HCT116 (cell line): Measurements from ENCODE around the gene PODNL1.

Source experiments
- CTCF ChIP-seq, 3 experiments: fragments of 200-600 bp in 1 of 3; sonication (generic) in 1 of 3; IDR thresholded peaks in 2 of 3; conservative IDR thresholded peaks in 1 of 3; 2 replicates each; pipeline ENCODE4 v1.5.1; 2012 to 2017; ENCODE audit warnings: low read depth in 2 of 3, low read length in 2 of 3, antibody characterized with exemption in 1 of 3, borderline replicate concordance in 1 of 3, control low read depth in 1 of 3, mild to moderate bottlenecking in 1 of 3, mixed read lengths in 1 of 3, mixed run types in 1 of 3, moderate library complexity in 1 of 3; ENCODE audit not compliant: insufficient read depth in 1 of 3
- EZH2 ChIP-seq: fragments of 200-600 bp; sonication (generic); IDR thresholded peaks from 2 replicates; pipeline ENCODE4 v1.6.1; 2017; ENCODE audit warnings: antibody characterized with exemption, mixed run types
- POLR2A ChIP-seq: IDR thresholded peaks from 2 replicates; pipeline ENCODE4 v1.7.0; 2011; ENCODE audit warnings: borderline replicate concordance; ENCODE audit not compliant: insufficient read depth, insufficient read length; ENCODE audit errors: extremely low read depth
- POLR2AphosphoS5 ChIP-seq: IDR thresholded peaks from 2 replicates; pipeline ENCODE4 v1.6.1; 2011; ENCODE audit warnings: mild to moderate bottlenecking, low read depth, low read length, moderate library complexity

GRCh38 chr19:13938301-13939064 lies at the start of gene PODNL1:
- TF ChIP-seq POLR2A (no peak), POLR2AphosphoS5 (no peak), EZH2 (no peak), CTCF (IDR thresholded peaks at IDR 0.05 in 2 of 3, conservative IDR thresholded peaks at IDR 0.05 in 1 of 3; ENCODE audit: borderline replicate concordance in 1 of 3, insufficient read depth in 1 of 3, low read depth in 2 of 3, low read length in 2 of 3) (no peak)
